Fibroblast of the conjunctiva (primary cell): ENCODE results near the gene C1orf105.

Experiments
- DNase-seq: peaks from one replicate; pipeline ENCODE4 v3.0.0-alpha.2; 2010; ENCODE audit warnings: low read depth

Gene C1orf105

DNA sequence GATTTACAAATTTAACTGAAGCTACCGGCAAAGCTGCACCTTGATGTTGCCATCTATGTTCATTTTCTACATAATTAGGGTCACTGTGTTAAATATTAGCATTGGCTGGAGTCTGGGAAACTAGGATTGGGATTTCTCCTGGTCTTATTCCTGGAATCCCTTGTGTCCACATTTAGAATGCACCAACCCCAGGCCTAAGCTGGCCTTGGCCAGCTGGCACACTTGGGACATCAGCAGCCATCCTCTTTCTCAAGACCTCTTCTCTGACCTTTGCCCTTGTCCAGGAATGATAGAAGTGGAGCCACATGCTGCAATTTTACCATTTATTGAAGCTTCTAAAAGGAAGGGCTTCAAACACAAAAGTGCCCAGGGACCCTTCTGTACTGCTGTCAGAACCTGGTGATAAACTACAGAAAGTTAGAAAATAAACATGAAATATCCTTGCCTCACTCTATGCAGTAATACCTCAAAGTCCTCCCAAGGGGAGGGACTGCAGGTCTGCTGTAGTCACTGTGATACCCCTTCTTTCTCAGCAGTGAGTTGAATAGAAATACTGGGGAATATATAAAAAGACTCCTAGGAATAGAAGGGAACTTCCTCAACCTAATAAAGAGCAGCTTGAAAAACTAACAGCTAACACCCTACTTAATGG lies 37.1 kb downstream of the C1orf105 start:
- no peak for DNase-seq

DNA sequence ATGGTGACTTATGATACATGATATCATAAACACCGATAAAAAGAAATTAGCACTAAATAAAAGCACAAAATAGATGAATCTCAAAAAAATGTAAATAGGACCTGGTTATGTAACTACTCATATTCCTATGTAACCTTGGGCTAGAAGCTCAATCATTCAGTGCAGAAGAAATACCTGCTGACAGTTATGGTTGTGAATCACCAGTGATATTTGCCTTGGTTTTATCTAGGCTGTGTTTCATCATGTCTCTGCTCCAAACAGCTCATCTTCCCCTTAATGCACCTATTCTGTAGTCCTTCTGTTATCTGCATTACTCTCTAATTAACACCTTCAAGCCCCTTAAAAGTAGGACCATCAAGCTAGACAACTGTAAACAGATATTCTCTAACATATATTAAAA lies 39.7 kb downstream of the C1orf105 start:
- DNase-seq, result no peak

DNA sequence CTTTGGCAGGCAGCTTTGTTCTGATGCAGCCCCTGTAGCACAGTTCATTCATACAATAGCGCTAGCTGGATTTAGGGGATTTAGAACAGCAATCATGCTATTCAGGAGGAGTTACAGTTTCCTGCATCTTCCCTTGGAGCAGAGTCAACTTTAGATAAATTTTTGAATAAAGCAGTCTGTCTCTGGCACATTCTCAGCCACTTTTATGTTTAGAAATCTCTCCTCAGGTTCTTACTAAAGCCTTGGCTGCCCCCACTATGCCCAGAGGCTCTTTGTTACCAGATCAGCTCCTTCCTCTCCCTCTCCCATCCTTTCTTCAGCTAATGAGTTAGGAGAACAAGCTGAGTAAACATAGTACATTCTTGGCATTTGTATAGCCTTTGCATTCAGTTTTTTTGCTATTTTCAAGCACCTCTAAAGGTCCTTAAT lies 40.4 kb downstream of the C1orf105 start:
- DNase-seq, result peak; percentile 29

GRCh38 chr1:172465617-172466016 lies 45.1 kb downstream of the C1orf105 start:
- no peak for DNase-seq

DNA sequence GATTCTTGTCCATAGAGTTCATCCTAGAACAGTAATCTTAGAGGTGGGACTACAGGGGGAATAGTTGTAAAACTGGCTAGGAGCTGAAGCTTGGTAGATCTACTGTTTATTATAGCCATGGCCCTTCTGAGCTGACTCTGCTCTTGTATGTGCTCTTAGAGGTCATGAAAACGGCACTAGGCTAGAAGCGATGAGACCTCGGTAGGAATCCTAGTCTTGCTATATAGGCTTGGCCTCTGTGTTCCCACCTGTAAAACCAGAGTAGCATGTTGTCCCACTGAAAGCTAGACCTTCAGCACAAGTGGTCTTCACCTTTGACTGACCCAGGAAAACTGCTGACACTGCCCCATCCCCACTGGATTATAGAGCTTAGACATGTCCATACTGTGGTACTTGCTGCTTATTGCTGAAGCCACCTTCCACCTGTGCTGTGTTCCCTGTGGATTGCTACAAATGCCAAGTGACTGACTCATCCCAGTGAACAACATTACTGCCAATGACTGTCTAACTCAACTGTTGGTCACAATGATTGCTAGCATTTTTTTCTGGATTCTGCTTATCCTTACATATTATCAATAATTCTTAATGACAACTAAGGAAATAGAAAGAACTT lies 46.4 kb downstream of the C1orf105 start:
- DNase-seq, result no peak

DNA sequence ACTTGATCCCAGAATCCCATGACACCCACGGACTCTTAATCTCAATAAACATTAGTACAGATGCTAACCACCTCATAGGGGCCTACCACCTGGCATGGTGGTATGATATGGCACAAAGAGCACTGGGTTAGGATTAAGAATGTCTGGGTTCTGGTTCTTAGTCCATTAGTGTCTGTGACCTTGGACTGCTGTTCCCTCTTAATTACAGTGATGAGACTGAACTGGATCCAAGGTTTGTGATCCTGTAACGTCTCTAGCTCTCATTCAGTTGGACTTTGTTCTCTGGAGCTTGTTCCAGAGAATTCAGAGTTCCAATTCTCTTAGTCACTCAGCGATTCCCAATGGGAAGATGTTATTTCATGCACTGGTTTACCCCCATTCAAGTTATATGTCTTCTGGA lies 47.0 kb downstream of the C1orf105 start:
- no peak for DNase-seq

GRCh38 chr1:172468296-172468695 lies 47.8 kb downstream of the C1orf105 start:
- no peak for DNase-seq

GRCh38 chr1:172469717-172470116 lies 49.2 kb downstream of the C1orf105 start:
- DNase-seq, result no peak

- no peak for DNase-seq
Measured at GRCh38 chr1:172470149-172470548, 49.7 kb downstream of the C1orf105 start.

- DNase-seq, result no peak
Measured at GRCh38 chr1:172471666-172472065, 51.2 kb downstream of the C1orf105 start.

DNA sequence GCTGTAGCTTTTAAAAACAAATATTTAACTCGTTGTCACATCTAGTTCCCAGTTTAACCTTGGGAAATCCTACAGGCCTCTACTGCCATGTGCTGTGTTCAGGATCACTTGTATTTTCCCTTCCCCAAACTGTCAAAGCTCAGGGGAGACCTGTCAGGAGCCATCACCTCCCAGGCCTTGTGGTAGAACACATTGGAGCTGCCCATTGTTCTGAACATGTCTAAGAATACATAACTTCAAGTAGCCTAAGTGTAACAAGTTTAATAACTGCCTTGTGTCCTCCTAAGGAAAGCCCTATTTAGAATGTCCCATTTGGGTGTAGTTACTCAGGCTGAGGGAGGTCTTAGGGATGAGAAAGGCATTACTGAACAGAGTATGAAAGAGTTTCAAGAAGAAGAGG lies 52.0 kb downstream of the C1orf105 start:
- no peak for DNase-seq

DNA sequence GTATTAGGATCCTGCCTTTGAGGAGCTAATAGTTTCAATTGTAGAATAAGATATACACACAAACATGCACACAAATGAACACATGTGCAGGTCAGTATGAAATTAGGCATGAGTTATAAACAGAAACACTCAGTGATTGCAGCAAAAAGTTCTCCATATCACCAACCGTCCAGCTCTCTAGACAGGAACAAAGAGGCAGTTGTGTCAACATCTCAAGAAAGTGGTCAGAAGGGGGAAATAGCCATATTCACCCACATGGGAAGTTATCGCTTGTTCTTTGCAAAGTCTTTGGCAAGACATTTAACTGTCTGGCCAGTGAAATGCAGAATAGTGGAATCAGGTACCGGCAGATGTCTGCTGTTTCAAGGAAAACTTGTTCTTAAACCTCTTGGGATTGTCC lies 52.8 kb downstream of the C1orf105 start:
- DNase-seq, result no peak

DNA sequence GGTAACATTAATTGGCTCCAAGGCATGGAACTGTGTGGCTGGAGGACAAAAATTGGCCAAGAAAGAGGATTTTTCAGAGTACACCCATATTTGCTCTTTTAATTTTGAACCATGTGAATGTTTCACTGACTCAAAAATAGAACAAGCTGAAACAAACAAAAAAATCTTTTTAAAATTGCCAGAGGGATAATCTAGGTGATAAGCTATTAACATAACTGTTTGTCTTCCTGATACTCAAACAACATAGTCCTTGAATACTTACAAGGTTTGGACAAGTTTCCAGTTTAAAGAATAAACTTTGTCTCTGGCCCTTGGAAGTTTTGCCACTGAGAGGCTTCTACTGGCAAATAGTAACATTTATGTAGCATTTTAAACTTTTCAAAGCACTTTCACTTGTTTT lies 53.4 kb downstream of the C1orf105 start:
- DNase-seq, result no peak

GRCh38 chr1:172476218-172476811 lies 55.8 kb downstream of the C1orf105 start:
- DNase-seq, result no peak

GRCh38 chr1:172477216-172477615 lies 56.7 kb downstream of the C1orf105 start:
- no peak for DNase-seq

DNA sequence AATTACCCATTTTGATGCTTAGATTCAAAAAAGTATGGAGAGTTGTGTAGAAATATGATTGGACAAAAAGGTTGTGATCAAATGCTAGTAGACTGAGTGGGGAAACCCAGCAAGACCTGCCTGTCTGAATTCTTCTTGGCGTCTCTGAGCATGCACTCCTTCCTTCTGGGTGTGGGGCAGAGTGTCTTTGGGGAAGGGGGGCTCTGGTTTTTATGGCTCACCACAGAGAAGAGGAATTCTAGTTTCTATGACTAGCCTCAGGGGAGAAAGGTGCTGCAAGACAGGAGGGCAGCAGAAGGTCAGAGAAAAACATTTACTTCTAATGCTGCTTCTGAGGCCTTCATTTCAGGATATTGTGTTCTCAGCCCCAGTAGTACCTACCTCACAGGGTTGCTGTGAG lies 57.3 kb downstream of the C1orf105 start:
- no peak for DNase-seq

DNA sequence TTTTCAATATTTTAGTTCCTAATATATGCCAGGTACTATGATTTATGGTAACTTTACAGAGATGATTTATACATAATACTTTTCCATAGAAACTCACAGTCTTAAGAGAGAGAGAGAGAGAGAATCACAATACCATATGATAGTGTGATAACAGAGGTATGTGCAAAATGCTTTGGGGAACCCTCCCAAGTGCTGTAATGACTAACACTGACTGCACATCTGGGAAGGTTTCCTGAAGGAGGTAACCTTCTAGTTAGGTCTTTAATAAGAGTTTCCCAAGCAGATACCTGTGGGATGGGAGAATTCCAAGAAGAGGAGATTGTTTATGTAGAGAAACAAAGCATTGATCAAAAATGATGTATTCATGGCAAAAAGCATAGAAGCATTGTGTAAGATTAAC lies 58.0 kb downstream of the C1orf105 start:
- DNase-seq, result no peak

DNA sequence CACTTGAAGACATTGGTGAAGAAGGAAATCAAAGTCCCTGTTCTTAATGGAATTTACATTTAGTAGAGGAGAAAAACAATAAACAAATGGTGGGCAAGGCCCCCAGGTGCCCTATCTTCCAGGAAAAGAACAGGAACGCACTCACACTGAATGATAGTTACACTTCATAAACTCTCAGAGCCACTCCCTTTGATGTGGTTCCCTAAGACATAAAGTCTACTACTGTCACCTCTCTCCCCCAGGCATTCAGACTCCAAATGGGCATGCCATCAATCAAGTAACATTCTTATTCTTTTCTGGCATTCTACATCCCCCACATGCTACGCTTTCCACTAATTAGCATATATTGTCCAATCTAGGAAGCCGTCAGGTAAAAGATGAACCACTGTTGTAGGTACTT lies 59.9 kb downstream of the C1orf105 start:
- DNase-seq, result no peak

DNA sequence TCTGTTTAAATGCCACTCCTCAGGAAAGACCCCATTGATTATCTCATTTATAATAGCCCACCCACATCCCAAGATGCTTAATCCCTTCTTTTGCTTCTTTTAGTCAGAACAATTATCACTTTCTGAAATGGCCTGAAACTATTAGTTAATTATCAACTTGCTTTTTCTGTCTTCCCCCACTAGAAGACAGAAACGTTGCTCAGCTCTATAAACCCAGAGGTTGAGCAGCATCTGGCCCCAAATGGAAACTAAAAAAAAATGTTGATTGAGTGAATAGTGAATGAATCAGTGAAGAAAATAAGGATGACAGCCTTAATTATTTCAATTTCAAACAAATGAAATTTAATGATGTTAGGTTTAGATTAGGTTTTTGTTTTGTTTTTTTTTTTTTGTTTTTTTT lies 61.6 kb downstream of the C1orf105 start:
- no peak for DNase-seq

- DNase-seq, result no peak
Measured at GRCh38 chr1:172483448-172483847, 63.0 kb downstream of the C1orf105 start.

DNA sequence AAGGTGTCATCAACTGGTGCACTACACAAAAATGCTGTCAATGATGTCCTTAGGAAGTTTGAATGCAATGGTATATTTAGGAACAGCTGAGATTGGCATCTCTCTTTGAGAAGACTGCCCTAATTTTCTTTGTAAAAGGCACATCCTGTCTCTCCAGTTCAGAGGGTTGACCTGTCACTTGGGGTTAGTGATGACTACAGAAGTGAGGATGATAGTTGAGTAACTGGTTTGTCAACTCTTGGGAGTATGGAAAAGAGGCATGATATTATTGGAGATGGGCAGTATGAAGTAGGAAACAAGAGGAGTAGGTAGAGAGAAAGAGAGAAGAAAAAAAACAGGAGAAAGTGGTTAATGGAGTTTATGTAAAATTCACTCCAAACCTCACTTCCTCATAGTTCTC lies 63.8 kb downstream of the C1orf105 start:
- DNase-seq, result no peak

DNA sequence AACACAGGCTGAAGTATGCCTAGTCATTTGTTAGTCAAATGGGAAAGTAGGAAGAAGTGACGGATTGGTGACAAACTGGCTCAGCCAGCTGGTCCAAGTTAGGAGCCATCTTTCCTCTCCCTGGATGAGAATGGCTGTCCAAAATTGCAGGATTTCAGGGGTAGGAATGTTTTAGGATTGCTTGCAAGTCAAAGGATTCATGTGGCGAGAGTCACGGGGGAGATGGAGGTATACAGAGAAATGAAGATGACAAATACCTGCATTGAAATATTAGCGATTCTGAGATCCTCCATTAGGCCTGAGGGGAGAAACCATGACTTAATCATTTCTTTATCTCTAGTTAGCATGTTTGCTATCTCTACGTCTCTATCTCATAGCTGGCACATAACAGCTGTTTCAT lies 65.1 kb downstream of the C1orf105 start:
- DNase-seq, result no peak

- DNase-seq, result no peak
Measured at GRCh38 chr1:172486805-172487454, 66.4 kb downstream of the C1orf105 start.
